Measurements from ENCODE around the gene ATP9A.

ATP9A gene

DNA sequence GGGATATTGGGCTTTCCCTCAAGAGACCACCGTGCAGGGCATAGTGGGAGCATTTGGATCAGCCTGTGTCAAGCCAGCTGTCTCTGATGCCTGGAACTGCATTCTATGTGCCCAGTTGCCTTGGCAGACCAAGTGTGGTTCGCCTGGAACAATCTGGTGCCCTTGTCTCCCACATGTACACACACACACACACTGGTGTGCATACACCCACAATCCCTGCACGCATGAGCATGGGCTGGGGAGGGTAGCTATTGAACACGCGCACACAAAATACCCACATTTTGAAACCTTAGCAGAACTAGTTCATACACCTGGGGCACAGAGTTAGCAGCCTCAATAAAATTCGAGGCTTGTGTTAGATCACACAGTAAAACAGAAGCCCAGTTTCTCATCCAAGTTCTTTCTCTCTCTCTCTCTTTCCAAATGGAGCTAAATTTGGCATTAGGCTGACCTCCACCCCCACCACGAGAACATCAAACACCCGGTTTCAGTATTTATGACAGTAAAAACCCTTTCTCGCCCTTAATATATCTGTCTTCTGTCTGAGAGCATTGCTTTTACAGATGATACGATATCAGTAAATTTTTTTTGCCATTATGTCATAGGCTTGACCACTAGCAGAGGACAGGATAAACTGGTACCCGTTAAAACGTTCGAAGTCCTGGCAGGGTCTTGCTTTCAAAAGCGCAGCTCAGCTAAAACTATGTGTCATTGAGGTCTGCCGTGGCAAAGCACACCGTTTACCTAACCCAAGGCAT lies 207.5 kb downstream of the ATP9A start:
- no peak for DNase-seq

DNA sequence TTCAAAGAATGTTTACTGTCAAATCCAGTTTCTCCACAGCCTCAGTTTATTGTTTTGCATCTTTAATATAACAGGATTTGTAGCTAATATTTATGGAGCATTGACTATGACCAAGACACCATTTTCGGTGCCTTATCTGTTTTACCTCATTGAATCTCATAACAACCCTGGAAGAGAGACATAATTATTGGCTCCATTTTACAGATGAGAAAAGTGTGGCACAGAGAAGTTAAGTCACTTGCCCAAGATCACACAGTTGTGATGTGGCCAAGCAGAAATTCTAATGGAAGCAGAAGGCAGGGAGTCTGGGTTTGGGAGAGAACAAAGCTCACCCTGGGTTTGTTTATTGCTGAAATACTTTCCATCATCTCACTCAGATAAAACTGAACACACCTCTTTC lies 208.1 kb downstream of the ATP9A start:
- DNase-seq: no peak

DNA sequence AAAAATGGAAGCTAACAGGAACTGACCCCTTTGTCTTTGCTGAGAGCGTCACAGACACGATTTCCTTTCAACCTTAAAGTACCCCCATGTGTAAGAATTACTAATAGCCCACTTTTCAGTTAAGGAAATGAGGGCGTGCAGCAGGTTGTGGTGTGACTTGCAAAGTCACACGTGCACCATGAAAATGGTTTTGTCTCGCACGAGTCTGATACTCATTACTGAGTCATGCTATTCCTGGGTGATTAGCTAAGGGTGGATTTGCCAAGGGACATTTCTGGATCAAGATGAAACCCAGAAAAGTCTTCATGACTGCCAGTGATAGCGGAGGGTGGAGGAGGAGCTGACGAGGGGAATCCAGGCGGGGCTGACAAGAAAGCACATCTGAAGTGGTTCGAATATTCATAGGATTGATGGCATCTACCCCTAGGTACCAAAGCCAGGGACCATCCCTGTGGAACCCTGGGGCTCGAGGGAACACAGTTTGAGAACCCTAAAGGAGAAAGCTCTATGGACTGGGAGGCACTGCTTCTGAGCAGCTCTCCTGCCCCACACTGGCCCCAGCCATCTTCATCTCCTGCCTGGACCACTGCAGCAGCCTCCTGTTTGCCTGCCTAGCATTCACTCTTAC lies 213.5 kb downstream of the ATP9A start:
- no peak for DNase-seq

DNA sequence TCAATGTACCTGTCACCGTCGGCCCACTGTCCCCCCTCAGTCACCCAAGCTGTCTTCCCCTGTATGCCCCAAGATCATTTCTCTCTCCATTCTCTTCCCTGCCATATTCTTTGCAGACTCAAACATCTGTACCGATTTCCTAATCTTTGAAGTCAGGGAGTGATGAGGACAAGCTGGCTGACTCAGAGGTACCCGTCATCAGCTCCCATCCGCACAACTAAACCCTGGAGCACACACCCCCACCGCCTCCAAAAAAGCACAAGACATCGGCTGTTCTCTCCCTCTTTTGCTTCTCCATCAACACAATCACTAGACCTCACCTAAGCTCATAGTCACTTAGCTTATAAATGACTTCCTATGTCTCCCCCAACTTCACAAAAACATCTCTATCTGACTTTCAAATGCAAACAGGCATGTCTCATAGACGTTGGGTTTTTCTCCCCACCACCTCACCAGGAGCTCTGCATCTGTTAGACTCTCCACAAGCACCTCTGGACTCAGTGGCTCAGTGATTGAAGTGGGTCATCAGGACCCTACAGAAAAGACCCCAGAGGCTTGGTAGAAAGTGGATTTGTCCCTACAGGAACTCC lies 214.2 kb downstream of the ATP9A start:
- no peak for DNase-seq

DNA sequence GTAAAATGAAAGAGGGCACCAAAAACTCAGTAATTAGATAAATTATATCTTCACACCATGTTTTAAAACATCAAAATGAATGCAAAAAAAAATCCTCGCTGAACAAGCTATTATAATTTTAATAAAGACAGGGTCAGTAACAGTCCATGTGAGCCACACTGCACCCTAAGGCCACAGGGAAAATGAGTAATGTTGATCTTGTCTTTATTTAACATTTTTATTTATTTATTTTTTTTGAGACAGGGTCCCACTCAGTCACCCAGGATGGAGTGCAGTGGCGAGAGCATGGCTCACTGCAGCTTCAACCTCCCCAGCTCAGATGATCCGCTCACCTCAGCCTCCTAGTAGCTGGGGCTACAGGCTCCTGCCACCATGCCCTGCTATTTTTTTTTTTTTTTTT lies 217.0 kb downstream of the ATP9A start:
- no peak for DNase-seq

DNA sequence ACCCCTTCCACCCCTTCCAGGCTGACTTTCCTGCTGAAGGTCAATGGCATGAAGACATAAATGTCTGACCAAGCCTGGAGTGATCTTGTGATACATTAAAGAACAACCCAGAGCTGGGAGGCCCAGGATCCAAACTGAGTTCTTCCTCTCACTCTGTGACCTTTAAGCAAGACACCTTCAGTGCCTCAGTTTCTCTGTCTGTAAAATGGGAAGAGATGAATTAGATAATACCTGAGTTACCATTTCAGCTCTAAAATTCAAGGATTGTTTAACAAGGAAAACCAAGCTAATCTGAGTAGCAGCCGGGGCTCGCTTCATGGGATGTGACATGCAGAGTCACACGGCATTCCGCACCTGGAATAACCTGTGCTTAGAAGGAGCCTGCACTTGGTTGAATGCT lies 218.7 kb downstream of the ATP9A start:
- no peak for DNase-seq

DNA sequence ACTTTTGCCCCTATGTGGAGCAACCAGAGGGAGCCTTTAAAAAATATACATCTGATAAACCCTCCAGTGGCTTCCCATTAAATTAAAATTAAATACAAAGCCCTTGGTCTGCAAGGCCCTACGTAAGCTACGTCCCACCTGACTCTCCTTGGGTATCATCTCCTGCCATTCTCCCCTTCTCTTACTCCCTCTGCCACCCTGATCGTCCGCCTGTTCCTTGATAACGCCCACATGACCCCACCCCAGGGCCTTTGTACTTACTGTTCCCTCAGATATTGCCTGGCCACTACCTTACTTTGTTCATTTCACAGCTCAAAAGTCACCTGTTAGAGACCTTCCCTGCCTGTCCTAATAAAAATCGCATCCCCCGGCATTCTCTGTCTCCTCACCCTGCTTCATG lies 220.2 kb downstream of the ATP9A start:
- DNase-seq: no peak

Measured in hypothalamus (tissue), 51 donors.